Muscle of arm (tissue), 12 donors: ENCODE measurements around the gene SRRM2. TPM values are rescaled to one million over a fixed set of nuclear protein-coding genes. Genes with fewer than 3 reads are reported as not detected.
A peak's percentile ranks its signal among the peaks of the same experiment; 100 is the strongest.

Experiments
- DNase-seq: peaks from one replicate; pipeline ENCODE4 v3.0.0-alpha.2; 2013
- polyA plus RNA-seq, 12 donors: library from polyadenylated mRNA; unstranded; fragments of 120-200 nt; gene quantifications; one replicate each; pipeline ENCODE4 v1.2.1, GENCODE V29; 2013; ENCODE audit not compliant: insufficient read length in 12 of 12

Gene SRRM2
- polyA plus RNA-seq, 12 donors, result 311 to 1,481 (median 496) TPM

DNA sequence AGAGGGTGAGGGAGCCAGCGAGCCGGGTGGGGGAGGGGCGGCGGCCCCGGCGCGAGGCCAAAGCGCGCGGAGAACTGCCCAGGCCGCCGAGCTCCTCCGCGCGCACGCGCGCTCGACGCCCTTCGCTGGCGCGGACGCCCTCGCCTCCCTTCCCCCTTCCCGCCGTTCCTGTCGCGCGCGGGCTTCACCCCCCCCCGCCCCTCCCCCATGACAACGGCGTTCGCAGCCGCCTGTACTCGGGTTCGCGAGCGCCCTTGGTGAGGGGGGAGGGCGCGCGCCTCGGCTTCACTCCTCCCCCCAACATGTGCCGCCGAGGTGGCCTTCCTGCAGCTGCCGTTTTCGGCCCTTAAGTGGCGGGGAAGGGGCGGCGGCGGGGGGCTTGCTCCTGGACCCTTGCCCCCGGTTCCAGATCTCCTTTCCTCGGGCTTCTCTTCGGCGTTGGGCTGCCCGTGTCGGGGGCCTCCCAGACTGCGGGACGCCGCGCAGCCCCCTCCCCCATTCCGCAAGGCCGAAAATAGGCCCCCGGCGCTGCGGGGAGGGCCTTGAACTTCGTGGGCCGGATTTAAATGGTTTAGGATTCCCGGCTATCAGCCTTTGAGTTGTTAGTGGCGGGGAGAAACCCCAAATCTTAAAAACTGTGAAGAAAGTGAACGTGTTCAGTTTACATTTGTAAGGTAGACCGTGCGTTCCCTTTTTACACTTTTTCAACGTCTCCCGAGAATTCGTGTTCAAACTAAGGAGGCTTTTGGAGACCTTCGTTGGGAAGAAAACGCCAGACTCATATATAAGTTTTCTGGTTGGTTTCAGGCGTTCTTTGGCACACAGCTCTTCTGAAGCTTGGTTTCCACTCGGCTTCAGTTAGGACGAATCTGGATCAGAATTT is 653 bp downstream of the SRRM2 start:
- DNase-seq, result peak; percentile 87

DNA sequence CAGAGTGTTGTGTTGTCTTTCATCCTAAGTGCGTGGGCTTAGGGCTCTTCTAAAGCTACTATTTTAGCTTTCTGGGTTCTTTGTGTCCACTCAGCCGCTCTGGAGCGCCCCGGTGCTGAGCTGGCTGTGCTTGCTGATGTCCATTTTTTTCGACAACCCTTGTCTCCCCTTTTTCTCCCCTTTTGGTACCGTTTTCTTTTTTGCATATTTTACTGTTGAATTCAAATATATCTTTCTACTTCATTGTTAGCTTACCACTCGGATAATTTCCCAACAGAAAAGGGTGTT is 1.2 kb downstream of the SRRM2 start:
- peak; percentile 19 for DNase-seq

DNA sequence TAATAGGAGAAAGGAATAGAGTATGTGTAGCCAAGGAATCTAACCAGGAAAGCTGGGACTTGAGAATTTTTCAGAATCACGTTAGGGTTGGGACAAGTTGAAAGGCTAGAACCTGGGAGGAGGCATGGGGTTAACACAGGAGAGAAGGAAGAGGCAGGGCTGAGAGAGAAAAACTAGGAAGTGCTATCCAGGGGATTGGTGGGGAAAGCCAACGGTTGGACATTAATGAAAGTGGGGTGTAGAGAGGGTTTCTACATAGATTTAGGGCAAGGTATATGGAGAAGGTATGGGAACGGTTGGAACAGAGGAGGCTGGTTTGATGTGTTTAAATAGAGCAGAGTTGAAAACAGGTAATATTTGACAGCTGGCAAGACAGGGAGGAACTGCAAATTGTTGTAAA is 2.7 kb downstream of the SRRM2 start:
- DNase-seq, result no peak

DNA sequence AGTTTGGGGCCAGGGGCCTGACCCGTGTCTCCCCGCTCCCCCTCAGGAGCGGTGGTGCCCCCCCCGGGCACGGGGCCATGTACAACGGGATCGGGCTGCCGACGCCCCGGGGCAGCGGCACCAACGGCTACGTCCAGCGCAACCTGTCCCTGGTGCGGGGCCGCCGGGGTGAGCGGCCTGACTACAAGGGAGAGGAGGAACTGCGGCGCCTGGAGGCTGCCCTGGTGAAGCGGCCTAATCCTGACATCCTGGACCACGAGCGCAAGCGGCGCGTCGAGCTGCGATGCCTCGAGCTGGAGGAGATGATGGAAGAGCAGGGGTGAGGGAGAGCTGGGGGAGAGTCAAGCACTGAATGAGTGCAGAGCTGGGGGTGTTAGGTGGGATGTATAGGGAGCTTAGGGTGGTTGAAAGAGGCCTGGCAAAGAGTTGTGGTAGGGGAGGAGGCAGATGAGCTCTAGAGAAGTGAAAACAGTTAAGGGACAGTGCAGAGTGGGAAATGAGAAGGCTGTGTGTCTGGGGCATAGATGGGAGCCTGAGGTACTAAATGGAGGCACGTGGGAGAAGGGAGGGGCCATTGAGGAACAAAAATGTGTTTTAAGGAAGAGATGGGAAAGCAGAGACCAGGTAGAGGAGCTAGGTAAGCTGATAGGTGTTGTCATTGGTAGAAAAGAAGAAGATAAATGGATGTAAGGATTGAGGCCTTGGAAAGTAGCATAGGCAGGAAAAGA is 4.0 kb downstream of the SRRM2 start:
- no peak for DNase-seq

DNA sequence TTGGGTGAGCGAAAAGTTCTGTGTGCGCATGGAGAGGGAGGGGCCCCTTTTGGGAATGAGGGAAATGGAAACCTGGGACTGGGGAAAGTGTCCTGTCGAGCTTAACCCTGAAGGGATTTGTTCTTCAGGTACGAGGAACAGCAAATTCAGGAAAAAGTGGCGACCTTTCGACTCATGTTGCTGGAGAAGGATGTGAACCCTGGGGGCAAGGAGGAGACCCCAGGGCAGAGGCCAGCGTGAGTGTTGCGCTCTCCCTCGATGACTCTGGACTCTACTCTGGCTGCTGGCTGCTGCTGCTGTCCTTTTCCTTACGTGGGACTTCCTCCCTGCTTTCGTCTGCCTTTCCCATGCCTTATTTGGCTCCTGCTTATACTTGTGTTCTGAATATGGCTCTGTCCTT is 4.9 kb downstream of the SRRM2 start:
- DNase-seq, result no peak

DNA sequence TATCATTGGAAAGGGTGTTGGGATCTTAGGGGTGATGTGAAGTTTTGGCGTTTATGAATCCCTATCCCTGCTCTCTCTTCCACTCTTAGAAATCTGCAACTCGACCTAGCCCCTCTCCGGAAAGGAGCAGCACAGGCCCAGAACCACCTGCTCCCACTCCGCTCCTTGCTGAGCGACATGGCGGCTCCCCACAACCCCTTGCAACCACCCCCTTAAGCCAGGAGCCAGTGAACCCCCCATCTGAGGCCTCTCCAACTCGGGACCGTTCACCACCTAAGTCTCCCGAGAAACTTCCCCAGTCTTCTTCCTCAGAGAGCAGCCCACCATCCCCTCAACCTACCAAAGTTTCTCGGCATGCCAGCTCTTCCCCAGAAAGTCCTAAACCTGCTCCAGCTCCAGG is 9.0 kb downstream of the SRRM2 start:
- no peak for DNase-seq

DNA sequence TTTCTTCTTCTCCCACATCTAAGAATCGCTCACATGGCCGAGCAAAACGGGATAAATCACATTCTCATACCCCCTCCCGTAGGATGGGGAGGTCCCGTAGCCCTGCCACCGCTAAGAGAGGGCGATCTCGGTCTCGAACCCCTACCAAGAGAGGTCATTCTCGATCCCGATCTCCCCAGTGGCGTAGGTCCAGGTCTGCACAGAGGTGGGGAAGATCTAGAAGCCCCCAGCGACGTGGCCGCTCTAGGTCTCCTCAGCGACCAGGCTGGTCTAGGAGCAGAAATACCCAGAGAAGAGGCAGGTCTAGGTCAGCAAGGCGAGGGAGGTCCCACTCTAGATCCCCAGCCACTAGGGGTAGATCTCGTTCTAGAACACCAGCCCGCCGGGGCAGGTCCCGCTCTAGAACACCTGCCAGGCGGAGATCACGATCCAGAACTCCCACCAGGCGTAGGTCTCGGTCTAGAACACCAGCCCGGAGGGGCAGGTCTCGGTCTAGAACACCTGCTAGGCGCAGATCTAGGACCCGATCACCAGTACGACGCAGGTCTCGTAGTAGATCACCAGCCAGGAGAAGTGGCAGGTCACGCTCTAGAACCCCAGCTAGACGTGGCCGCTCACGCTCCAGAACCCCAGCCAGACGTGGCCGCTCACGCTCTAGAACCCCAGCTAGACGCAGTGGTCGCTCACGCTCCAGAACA is 9.6 kb downstream of the SRRM2 start:
- DNase-seq, result no peak

DNA sequence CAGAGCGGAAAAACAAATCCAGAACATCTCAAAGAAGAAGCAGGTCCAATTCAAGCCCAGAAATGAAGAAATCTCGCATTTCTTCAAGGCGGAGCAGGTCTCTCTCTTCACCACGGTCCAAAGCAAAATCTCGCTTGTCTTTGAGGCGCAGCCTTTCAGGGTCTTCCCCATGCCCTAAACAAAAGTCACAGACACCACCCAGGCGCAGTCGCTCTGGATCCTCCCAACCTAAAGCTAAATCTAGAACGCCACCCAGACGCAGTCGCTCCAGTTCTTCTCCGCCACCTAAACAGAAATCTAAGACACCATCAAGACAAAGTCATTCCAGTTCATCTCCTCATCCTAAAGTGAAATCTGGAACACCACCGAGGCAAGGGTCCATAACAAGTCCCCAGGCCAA is 10.3 kb downstream of the SRRM2 start:
- no peak for DNase-seq

DNA sequence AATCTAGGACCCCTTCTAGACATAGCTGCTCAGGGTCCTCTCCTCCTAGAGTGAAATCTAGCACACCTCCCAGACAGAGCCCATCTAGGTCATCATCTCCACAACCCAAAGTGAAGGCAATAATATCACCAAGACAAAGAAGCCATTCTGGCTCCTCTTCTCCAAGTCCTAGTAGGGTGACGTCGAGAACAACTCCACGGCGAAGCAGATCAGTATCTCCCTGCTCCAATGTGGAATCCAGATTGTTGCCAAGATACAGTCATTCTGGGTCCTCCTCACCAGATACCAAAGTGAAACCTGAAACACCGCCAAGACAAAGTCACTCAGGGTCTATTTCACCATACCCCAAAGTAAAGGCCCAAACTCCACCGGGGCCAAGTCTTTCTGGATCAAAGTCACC is 10.7 kb downstream of the SRRM2 start:
- DNase-seq, result no peak

DNA sequence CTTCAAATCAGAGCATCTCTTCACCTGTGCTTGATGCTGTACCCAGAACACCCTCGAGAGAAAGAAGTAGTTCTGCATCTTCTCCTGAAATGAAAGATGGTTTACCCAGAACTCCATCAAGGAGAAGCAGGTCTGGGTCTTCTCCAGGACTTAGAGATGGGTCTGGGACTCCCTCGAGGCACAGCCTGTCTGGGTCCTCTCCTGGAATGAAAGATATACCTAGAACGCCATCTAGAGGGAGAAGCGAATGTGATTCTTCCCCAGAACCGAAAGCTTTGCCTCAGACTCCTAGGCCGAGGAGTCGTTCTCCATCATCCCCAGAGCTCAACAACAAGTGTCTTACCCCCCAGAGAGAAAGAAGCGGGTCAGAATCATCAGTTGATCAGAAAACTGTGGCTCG is 12.3 kb downstream of the SRRM2 start:
- DNase-seq, result no peak

DNA sequence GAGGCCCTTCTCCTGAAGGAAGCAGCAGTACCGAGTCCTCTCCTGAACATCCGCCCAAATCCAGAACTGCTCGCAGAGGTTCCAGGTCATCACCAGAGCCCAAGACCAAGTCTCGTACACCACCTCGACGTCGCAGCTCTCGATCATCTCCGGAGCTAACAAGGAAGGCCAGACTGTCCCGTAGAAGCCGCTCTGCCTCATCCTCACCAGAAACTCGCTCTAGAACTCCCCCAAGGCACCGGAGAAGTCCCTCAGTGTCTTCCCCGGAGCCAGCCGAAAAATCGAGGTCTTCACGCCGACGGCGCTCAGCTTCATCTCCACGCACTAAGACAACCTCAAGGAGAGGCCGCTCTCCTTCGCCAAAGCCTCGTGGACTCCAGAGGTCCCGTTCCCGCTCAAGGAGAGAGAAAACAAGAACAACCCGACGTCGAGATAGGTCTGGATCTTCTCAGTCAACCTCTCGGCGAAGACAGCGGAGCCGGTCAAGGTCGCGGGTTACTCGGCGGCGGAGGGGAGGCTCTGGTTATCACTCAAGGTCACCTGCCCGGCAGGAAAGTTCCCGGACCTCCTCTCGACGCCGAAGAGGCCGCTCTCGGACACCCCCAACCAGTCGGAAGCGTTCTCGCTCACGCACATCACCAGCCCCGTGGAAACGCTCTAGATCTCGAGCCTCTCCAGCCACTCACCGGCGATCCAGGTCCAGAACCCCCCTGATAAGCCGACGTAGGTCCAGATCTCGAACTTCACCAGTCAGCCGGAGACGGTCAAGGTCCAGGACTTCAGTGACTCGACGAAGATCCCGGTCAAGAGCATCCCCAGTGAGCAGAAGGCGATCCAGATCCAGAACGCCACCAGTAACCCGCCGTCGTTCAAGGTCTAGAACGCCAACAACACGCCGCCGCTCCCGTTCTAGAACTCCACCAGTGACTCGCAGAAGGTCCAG is 13.3 kb downstream of the SRRM2 start:
- DNase-seq, result no peak

DNA sequence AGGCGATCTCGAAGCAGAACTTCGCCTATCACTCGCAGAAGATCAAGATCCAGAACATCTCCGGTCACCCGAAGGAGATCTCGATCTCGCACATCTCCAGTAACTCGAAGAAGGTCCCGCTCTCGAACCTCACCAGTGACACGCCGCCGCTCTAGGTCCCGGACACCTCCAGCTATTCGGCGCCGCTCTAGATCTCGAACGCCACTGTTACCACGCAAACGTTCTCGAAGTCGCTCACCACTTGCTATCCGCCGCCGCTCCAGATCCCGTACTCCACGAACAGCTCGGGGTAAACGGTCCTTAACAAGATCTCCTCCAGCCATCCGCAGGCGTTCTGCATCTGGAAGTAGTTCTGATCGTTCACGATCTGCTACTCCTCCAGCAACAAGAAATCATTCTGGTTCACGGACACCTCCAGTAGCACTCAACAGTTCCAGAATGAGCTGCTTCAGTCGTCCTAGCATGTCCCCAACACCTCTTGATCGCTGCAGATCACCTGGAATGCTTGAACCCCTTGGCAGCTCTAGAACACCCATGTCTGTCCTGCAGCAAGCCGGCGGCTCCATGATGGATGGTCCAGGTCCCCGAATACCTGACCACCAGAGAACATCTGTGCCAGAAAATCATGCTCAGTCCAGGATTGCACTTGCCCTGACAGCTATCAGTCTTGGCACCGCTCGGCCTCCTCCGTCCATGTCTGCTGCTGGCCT is 14.1 kb downstream of the SRRM2 start:
- DNase-seq, result no peak

DNA sequence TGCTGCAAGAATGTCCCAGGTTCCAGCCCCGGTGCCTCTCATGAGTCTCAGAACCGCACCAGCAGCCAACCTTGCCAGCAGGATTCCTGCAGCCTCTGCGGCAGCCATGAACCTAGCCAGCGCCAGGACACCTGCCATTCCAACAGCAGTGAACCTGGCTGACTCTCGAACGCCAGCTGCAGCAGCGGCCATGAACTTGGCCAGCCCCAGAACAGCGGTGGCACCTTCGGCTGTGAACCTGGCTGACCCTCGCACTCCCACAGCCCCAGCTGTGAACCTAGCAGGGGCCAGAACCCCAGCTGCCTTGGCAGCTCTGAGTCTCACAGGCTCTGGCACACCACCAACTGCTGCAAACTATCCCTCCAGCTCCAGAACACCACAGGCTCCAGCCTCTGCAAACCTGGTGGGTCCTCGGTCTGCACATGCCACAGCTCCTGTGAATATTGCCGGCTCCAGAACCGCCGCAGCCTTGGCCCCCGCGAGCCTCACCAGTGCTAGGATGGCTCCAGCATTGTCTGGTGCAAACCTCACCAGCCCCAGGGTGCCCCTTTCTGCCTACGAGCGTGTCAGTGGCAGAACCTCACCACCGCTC is 14.8 kb downstream of the SRRM2 start:
- peak; percentile 18 for DNase-seq

DNA sequence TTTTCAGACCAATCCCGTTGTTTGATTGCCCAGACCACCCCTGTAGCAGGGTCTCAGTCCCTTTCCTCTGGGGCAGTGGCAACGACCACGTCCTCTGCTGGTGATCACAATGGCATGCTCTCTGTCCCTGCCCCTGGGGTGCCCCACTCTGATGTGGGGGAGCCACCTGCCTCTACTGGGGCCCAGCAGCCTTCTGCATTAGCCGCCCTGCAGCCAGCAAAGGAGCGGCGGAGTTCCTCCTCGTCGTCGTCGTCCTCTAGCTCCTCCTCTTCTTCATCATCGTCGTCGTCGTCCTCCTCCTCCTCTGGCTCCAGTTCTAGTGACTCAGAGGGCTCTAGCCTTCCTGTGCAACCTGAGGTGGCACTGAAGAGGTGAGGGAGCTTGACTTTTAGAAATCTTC is 15.5 kb downstream of the SRRM2 start:
- DNase-seq, result no peak

DNA sequence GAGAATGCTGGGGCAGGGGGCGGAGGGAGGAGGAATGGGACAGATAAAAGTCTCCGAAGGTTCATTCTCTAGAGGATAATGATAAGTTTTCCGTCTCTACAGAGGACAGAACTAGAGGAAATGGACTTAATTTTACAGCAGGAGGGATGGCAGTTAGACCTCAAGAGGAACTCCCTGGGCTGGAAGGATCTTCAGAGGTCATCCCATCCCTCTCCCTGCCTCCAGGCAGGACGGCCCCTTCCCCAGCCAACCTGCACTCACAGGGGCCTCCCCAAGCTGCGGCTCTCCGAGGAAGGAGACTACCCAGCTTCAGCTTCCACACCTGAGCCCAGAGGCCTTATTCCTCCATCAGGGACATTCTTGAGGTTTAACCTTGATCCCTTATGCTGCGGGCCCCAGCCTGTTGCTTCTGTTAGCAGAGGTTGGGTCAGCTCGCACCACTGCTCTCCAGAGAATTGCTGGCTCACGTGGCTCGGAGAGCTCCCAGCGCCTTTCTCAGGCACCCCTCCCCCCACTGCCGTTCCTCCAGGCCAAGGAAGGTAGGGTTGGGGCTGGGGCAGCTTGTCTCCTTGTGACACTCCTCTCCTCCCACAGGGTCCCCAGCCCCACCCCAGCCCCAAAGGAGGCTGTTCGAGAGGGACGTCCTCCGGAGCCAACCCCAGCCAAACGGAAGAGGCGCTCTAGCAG is 16.1 kb downstream of the SRRM2 start:
- DNase-seq, result no peak

DNA sequence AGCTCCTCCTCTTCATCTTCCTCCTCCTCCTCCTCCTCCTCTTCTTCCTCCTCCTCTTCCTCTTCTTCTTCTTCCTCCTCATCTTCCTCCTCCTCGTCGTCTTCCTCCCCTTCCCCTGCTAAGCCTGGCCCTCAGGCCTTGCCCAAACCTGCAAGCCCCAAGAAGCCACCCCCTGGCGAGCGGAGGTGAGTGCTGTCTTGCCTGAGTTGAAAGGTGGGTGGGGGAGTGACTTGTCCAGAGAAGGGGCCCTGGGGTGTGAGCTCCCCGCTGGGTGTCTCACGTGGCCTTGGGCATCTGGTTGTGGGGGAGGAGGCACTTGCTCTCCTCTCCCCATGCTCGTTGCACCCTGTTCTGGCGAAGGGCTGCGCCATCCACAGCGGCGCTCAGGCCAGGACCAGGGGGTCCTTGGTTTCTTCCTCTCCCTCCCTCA is 16.7 kb downstream of the SRRM2 start:
- DNase-seq, result no peak

DNA sequence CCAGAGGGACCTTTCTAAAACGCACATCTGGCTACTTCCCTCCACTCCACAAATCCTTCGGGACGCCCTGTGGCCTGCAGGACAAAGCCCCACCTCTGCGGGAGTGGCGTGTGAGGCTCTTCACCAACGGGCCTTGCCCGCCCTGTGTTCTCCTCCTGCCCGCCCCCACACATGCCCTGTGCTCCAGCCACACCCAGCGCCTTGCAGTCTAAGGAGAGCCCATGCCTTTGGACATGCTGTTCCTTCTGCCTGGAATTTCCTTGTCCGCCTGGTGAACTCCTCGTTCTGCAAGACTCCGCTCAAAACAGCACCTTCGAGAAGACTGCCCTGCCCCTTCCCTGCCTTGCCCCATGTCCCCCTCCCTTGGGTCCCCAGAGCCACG is 17.2 kb downstream of the SRRM2 start:
- no peak for DNase-seq

DNA sequence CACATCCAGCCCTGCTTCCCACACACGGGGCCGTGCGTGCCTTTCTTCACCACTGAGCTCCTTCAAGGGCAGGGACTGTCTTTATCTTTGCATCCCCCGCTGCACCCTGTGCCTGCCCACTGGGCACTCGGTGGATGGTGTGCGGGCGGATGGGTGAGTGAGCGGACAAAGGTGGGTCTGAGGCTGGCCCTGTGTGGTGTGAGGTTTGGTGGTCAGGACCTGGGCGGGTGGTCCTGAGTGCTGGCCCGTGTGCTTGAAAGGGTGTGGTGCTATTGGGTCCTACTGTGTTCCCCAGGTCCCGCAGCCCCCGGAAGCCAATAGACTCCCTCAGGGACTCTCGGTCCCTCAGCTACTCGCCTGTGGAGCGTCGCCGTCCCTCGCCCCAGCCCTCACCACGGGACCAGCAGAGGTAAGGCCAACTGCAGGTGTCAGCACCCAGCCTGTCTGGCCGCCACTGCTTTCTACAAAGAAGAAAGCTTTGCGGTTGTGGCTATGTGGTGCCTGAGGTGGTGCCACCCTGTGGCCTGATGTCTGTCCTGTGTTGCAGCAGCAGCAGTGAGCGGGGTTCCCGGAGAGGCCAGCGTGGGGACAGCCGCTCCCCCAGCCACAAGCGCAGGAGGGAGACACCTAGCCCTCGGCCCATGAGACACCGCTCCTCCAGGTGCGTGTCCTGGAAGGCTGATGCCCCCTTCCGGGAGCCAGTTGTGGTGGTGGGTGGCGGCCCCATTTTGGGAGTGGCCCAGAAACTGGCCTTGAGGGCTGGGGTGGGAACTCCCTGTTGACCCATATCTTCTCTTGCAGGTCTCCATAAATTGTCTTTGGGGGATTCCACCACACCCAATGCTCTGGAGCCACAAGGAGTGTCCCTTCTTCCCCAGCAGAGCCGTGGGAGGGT is 17.9 kb downstream of the SRRM2 start:
- DNase-seq, result no peak
